Activated gamma-delta T cell treated with anti-CD3 and anti-CD28 coated beads, Interleukin-2, amount 50 U/mL, for 16 hours (primary cell): Measurements from ENCODE around the gene NADK2.

ENCODE experiments used
- DNase-seq: peaks from one replicate; pipeline ENCODE4 v3.0.0-alpha.2; 2020; ENCODE audit warnings: low read depth

Gene NADK2

DNA sequence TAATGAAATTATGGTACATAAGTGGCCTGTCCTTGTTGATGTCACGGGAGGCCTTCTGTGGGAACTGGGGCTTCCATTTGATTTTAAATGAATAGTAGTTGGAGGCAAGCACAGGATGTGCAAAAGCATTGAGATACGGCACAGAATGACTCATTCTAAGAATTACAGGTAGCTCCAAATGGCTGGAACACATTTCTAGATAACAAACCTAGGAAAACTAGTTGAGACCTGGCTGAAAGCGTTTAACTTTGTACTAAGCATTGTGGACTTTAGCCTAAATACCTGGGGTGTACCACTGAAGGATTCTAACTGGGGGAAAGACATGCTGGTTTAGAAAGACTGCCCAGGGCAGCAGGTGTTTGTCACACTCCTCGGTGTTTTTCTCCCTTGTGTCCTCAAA is 80.4 kb downstream of the NADK2 start:
- no peak for DNase-seq

DNA sequence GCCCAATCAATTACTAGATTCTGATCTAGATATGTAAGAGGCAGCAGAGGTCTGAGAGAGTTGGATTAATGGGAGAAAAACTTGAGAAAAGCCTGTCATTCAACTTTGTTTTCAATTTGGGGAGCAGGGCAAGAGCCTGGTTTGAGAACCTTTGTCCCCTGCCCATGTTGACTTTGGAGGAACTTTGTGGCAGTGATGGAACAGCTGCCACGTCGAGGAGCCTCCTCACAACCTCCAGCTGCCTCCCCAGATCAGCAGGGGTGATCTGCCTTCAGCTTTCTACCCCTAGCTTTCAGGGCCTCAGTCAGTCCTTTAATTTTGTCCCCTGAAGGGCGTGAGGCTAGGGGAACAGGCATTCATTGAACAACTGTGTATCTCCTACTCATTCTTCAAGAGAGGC is 81.1 kb downstream of the NADK2 start:
- no peak for DNase-seq

DNA sequence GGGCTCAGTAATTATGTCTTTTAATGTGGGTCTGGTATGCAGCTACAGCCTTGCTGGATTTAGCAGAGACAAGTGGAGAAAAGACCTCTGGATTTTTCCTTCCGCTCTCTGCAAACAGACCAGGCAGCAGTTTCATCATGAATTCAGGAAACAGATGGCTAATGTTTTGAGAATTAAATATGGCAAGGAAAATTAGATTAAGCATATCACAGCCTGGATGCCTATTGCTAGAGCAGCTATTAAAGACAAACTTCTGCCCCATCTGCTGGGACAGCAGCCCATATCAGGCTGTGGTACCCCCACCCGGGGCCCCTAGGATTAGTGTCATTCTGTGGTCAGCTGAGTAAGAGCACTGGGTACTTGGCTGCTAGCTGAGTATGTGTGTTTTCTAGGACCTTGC is 83.6 kb downstream of the NADK2 start:
- DNase-seq: no peak

DNA sequence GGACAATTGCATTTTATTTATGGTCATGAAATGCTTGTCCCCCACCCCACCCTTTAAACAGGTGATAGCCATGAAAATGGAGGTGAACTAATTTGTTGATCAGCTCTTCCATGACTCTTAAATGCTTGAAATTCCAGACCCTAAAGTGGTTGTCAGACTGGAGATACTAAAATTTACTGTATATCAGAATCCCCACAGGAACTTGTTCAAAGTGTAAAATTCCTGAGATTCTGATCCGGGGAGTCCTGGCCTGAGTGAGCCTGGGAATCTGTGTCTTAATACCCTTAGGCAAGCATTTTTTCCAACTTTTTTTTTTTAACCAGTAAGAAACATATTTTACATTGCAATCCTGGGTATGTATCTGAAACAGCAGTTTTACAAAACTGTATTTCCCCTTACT is 85.1 kb downstream of the NADK2 start:
- no peak for DNase-seq

DNA sequence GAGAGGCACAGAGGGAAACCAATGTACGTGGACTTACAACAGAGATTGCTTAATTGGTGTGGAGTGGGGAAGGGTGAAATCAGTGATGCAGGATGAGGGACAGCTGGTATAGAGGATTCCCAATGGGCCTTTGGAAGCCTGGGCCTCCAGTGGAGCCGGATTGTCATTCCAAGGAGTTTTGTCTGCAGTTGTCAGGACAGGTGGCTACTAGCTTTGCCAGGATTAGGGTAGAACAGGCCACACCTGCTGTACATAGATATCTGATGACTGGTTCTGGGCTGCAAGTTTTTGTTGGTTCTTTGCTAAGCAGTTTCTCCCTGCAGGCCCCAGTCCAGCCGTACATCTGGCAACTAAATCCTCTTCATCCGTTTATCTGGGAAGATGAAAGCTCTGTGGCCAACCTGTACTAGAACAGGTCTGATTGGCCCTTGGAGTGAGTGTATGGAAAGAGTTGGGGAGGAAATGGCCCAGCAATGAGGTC is 85.6 kb downstream of the NADK2 start:
- no peak for DNase-seq

DNA sequence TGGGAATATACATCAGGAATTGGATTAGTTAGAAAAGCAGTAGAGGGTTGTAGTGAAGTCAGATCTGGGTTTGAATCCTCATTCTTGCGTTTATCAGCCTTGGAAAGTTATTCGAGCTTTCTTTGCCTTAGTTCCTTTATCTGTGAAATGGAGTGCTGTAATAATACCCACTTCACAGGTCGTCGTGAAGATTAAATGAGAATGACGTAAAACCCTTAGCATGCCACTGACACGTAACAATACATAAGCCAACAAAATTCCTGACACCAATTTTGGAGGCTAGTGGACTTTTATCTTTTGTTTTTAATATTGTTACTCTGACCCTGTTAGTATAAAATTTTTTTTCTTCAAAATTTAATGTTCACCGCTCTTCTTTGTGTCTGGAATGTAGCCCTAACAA is 86.4 kb downstream of the NADK2 start:
- DNase-seq: no peak

DNA sequence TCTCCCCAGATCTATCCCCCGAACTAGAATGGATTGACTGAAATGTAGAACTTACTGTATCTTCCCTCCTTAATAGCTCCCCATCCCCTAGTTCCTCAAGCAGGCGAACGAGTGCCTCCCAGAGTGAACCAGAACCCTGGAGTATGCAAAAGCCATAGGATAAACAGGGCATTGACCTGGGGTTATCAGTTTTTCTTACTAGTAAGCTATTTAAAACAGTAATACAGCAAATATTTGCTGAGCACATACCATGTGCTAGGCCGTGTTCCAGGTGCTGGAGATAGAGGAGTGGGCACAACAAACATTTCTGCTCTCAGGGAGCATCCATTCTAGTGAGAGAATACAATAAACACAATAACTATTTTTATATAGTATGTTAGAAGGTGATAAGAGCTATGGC is 88.0 kb downstream of the NADK2 start:
- no peak for DNase-seq

DNA sequence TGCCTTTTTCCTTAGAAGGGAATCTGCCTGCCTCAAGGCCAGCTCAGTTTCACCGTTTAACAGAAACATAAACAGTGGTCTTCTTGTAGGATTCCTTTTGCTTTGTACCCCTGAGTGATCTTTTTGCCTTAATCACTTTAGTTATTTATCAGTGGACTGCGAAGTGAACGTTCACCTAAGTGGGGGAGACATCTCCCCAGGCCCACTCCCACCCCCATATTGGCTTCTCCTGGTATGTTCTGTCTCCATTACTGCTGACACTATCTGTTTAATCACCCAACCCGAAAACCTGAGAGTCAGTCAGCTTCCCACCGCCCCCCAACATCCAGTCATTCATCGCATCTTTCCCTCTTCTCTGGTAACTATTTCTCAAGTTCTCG is 88.4 kb downstream of the NADK2 start:
- DNase-seq: no peak

DNA sequence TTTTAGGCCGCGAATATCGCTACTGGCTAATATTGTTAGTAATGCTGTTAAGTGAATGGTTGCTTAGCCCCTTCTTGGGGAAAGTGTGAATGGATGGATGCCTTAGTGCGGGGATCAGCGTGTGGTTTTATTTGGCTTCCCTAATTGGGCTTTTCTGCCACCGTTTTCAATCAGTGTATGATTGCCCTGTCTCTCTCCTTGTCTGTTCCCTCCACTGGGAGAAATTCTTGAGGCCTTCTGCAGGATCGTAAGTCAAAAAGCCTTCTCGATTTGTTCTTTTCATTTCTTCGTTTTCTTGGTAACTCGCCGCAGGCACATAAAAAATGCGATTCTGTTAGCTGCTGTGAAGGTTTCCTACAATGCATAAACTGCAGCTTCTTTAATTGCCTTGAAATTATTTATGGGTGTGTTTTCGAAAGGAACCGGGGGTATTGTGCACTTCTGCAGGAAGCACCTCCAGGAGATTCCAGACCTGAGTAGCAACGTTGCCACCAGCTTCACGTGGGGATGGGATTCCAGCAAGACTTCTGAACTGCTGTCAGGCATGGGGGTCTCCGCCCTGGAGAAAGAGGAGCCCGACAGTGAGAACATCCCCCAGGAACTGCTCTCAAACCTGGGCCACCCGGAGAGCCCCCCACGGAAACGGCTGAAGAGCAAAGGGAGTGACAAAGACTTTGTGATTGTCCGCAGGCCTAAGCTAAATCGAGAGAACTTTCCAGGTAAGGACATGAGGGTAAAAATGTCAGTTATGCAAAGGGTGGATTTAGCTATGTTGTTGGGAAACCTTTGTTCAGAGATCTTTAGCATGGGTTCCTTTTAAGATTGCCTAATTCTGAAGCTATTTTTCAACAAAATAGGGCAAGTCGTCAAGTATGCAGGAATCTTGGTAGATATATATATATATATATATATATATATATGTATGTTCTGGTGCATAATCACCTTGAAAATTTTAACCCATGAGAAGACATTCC is 89.1 kb downstream of the NADK2 start:
- DNase-seq: no peak

DNA sequence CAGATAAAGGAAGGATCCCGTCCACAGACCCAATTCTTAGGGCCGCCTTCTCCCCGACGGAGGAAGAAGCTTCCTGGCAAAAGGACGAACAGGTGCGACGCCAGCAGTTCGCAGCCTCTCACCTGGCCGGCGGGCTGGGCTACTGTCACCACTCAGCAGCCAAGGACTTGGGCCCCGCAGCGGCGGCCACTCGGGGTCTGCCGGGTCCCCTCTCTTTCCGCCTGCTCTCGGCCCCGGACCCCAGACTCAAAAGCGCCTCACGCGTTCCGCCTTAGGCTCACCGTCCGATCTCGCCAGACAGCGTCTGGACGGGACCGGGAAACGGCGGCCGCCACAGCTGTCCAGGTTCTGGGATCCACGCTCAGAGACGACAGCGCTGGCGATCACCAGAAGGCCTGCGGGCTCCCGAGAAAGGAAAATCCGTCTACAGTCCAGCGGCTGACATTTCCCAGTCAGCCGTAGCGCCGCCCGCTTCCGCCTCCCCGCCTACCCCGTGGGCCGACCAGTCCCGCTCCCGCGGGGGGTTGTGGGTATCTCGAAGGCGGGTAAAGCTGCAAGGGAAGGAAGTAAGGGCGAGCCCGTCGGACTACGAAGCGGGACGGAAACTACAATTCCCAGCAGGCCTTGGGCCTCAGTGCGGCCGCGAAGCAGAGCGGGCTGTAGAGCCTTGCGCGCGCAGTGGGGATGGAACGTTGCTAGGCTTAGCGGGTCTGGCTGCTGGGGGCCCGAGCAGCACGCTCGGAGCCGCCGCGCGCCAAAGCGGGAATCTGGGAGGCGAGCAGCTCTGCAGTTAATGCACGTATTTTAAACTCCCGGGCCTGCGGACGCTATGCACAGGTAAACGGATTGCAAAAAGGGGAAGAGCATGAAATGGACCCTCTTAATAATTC is 90.0 kb downstream of the NADK2 start, which contains the start of the genes LMBRD2 and SKP2:
Gene LMBRD2, minus strand, starts transcription at position 454 of the 890 bp plus-strand sequence. CDS start 8,538 bp downstream, outside the sequence.
Gene SKP2, plus strand, starts transcription at position 678 of the 890 bp plus-strand sequence. Its CDS starts 152 bp downstream, at position 830.
- DNase-seq: peak; percentile 97

DNA sequence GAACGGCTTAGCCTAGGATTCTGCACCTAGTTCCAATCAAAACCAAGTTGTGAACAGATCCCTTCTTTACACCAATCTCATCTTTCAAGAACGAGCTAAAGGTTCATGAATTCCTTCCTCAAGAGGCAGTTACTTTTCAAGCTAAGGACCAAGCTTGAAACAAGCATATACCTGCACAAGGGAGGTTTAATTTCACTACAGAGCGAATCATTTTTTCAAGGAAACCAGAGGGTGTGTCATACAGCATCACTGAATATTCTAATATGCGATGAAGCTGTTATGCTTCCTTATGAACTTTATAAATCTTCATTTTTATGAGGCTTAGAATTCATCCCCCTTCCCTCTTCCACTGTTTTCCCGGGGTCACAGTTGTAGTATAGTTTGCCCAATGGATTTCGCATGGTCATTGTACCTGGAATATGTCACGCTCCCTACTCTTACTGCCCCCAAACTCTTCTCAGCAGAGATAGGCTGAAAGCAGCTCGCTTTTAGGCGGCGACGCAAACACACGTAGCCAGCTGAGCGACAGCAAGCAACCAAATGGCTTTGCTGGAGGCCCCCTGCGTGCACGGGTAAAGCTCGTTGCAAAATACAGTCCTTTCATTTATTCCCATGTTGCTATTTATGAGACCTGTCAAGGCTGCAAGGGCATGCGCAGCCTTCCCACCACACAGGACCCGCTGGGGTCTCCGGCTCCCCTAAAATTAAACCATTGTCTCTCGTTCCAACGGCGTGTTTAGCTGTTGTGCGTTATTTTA is 90.9 kb downstream of the NADK2 start:
- DNase-seq: peak; percentile 5

DNA sequence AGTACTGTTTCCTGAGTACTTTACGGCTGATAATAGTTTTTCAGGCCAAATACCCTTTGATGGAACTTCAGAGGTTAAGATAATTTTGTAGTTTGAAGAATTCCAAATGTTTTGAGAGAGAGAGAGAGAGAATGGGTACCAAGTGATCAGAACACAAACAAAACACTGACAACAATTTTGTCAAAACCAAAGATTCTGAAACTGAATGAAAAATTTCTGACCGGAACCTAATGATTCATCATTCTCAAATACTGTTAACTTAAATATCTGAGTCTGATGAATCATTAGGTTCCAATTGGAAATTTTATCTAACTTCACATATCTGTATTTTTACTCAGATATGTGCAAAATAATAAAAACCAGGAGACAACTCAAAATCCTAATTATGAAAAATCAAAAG is 94.0 kb downstream of the NADK2 start:
- DNase-seq: no peak

DNA sequence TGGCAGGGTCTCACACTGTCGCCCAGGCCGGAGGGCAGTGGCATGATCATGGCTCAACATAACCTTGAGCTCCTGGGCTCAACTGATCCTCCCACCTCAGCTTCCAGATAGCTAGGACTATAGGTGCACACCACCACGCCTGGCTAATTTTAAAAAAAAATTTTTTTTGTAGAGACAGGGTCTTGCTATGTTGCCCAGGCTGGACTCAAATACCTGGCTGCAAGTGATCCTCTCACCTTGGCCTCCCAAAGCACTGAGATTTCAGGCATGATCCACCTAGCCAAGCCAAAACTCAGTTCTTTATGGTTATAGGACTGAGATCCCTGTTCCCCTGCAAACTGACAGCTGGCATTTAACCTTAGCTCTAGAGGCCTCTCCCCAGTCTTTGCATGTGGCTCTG is 95.3 kb downstream of the NADK2 start:
- DNase-seq: no peak

DNA sequence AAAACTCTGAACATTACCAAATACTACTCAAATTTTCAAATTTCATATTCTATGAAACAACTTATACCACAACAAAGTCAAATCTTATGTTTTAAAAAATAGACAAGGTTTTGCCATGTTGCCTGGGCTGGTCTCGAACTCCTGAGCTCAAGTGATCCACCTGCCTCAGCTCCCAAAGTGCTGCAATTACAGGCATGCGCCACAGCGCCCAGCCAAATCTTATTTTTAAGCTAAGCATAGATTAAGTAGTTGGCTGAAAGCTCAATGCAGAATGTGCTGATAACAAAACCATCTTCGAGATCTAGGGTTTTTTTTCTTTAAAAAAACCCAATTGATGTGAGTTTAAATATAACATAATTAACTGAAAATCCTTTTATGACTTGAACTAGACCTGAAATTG is 96.4 kb downstream of the NADK2 start:
- no peak for DNase-seq
